Endometrial microvascular endothelial cells (primary cell): ENCODE measurements around the gene ERMARD. TPM values are rescaled to one million over a fixed set of nuclear protein-coding genes. Genes with fewer than 3 reads are reported as not detected.

ENCODE experiments used
- in situ Hi-C: cut with HindIII; loops from 2 replicates; pipeline ENCODE4 v1.10.0; 2017; ENCODE audit warnings: low sequenced_read_pairs, low pct_unique_long_range_greater_than_20kb; ENCODE audit errors: inconsistent ontology term
- total RNA-seq: library from RNA; depleted of rRNA; stranded (reverse); fragments of >200 nt; gene quantifications from one replicate; pipeline ENCODE4 v1.2.3, GENCODE V29; 2015; ENCODE audit errors: inconsistent ontology term

The ERMARD gene
- total RNA-seq, 1 donor from 2014 or later, result 20.1 TPM

GRCh38 chr6:169795196-169795595 lies 43.8 kb downstream of the ERMARD start:
- in situ Hi-C loops, result no loop called here

- in situ Hi-C loops, result no loop called here
These were observed 47.5 kb downstream of the ERMARD start for GRCh38 chr6:169798764-169799473.

GRCh38 chr6:169799474-169799926 lies 48.1 kb downstream of the ERMARD start:
- in situ Hi-C loops, result no loop called here

DNA sequence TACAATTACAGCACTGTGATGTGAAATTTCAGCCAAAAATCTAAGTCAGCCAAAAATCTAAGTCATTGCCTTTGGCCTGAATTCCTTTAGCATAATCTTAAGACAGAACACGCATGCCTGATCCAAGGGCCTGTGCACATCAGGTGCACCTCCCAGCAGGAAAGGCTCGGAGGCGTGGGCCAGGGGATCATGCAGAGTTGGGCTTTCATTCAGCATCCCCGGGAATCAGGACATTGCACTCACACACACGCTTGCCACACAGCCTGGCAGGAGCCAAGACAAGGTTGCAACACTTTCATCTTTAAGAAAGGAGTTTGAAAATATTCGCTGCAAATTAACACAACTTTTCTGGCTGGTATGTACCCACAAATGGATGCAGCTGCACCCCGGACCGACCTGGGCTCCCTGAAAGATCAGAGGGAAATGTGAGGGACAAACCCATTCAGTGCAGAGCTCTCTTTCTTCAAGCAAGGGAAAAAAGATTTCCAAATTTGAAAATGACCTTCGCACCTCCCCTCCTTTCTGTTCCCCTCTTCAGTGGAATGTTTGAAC lies 48.8 kb downstream of the ERMARD start:
- in situ Hi-C loops, result no loop called here

DNA sequence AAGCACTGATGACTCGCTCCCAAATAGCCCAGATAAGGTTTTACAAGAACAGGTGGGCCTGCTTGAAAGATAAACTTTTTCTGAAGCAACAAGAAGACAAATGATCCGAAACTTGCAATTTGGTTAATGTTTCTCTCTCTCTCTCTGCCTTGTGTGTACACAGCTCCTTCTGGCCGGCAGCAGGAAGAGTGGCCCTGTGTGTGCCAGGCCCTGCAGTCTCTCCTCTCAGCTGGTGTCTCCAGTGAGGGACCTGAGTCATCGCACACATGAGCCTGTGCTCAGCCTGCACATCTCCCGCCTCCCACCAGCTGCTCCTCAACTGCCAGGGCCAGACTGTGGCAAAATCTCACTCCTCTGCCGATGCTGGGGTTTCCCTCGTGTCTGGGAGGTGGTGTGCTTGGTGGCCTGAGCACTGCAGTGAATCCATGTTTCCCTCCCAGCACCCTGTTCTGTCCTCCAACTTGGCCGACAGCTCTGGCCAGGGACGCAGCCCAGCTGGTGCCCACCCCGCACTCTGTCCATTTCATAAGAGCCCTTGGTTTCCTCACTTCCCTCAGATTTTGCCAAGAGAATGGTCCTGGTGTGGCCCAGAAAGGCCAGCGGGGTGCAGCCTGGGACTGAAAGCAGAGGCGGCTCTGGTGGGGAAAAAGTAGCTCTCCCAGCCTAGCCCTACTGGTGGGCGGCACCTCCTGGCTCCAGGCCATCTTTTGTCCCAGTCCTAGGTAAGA lies 49.4 kb downstream of the ERMARD start:
- in situ Hi-C loops, result no loop called here

GRCh38 chr6:169801396-169802160 lies 50.2 kb downstream of the ERMARD start:
- in situ Hi-C loops, result no loop called here

DNA sequence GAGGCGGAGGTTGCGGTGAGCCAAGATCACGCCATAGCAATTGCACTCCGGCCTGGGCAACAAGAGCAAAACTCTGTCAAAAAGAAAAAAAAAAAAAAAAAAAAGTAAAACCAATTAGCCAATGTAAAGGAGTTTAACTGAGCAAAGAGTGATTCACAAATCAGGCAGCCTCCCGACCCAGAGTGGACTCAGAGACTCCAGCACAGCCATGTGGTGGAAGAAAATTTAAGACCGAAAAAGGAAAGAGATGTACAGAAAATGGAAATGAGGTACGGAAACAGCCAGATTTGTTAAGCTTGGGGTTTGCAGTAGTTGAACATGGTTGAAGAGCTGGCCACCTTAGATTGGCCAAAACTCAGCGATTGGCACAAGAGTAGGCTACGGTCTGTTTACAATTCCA lies 51.4 kb downstream of the ERMARD start:
- in situ Hi-C loops, result no loop called here

DNA sequence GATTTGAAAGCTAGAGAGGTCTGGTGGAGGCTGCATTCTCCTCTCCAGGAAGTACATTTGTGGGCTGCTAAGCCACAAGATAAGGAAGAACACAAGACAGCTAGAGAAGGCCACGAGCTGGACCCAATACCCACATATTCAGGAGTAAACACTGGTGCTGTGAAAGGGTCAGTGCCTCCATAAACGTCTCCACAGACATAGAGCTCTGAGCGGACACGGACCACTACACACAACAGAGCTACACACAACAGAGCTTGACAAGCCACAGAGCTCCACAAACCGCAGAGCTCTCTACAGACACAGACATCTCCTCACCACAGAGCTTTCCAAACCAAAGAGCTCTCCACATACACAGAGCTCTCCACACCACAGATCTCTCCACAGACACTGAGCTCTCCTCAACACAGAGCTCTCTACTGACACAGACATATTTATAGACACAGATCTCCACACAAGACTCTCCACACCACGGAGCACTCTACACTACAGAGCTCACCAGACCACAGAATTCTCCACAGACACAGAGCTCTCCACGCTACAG lies 51.9 kb downstream of the ERMARD start:
- in situ Hi-C loops, result no loop called here

- in situ Hi-C loops, result no loop called here
These were observed 52.5 kb downstream of the ERMARD start for GRCh38 chr6:169803816-169804340.

DNA sequence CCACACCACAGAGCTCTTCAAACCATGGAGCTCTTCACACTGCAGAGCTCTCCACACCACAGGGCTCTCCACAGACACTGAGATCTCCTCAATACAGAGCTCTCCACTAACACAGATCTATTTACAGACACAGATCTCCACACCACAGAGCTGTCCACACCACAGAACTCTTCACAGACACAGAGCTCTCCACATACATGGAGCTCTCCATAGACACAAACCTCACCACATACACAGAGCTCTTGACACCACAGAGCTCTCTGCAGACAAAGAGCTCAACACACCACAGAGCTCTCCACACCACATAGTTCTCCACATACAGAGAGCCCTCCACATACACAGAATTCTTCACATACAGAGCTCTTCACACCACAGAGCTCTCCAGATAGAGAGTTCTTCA lies 53.0 kb downstream of the ERMARD start:
- in situ Hi-C loops, result no loop called here

DNA sequence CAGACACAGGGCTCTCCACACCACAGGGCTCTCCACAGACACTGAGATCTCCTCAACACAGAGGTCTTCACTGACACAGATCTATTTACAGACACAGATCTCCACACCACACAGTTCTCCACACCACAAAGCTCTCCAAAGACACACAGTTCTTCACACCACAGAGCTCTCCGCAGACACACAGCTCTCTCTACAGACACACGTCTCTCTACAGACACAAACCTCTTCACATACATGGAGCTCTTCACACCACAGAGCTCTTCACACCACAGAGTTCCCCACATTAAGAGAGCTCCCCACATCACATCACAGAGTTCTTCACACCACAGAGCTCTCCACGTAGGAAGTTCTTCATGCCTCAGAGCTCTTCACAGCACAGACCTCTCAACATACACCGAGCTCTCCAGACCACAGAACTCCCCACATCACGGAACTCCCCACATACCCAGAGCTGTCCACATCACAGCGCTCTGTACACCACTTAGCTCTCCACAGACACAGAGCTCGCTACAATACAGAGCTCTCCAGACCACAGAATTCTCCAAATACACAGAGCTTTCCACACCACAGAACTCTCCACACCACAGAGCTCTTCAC lies 53.9 kb downstream of the ERMARD start:
- in situ Hi-C loops, result no loop called here

- in situ Hi-C loops, result no loop called here
These were observed 55.3 kb downstream of the ERMARD start for GRCh38 chr6:169806701-169807100.

DNA sequence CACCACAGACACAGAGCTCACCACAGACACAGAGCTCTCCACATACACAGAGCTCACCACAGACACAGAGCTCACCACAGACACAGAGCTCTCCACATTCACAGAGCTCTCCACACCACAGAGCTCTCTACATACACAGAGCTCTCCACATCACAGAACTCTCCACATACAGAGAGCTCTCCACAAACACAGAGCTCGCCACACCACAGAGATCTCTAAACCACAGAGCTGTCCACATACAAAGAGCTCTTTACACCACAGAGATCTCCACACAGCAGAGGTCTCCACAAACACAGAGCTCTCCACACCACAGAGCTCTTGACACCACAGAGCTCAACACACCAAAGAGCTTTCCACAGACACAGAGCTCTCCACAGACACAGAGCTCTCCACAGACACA lies 55.8 kb downstream of the ERMARD start:
- in situ Hi-C loops, result no loop called here

DNA sequence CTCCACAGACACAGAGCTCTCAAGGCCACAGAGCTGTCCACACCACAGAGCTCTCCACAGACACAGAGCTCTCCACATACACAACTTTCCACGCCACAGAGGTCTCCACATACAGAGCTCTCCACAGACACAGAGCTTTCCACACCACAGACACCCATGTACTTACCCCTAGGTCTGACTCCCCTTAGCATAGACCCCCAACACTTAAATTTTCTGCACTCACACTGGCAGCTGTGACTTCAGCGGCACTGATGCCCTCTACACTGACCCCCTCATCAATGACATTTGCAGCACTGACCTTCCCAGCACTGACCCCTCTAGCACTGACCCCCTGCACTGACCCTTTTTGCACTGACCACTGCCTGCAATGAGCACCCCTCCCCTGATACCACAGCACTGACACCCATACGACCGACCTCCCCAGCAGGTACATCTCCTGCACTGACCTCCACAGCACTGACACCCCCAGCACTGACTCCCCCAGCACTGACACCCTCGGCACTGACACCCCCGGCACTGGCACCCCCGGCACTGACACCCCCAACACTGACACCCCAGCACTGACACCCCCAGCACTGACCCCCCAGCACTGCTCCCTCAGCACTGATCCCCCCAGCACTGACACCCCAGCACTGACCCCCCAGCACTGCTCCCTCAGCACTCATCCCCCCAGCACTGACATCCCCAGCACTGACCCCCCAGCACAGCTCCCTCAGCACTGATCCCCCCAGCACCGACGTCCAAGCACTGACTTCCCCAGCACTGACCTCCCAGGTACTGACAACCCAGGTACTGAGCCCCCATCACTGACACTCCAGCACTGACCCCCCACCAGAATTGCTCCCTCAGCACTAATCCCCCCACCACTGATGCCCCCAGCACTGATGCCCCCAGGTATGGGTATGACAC lies 56.5 kb downstream of the ERMARD start:
- in situ Hi-C loops, result no loop called here

DNA sequence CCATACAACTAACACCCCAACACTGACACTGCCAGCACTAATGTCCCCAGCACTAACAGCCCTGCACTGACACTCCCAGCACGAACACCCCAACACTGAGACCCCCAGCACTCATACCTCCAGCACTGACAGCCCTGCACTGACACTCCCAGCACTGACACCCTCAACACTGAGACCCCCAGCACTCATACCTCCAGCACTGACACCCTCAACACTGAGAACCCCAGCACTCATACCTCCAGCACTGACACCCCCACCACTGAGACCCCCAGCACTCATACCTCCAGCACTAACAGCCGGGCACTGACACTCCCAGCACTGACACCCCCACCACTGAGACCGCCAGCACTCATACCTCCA lies 57.2 kb downstream of the ERMARD start:
- in situ Hi-C loops, result no loop called here

DNA sequence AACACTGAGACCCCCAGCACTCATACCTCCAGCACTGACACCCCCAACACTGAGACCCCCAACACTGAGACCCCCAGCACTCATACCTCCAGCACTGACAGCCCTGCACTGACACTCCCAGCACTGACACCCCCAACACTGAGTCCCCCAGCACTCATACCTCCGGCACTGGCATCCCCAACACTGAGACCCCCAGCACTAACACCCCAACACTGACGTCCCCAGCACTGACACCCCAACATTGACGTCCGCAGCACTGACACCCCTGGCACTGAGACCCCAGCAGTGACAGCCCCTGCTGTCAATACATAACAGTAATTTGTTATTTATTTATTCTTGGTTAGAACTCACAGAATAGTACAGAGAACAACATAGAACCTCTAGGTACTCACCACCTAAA lies 58.0 kb downstream of the ERMARD start:
- in situ Hi-C loops, result no loop called here

DNA sequence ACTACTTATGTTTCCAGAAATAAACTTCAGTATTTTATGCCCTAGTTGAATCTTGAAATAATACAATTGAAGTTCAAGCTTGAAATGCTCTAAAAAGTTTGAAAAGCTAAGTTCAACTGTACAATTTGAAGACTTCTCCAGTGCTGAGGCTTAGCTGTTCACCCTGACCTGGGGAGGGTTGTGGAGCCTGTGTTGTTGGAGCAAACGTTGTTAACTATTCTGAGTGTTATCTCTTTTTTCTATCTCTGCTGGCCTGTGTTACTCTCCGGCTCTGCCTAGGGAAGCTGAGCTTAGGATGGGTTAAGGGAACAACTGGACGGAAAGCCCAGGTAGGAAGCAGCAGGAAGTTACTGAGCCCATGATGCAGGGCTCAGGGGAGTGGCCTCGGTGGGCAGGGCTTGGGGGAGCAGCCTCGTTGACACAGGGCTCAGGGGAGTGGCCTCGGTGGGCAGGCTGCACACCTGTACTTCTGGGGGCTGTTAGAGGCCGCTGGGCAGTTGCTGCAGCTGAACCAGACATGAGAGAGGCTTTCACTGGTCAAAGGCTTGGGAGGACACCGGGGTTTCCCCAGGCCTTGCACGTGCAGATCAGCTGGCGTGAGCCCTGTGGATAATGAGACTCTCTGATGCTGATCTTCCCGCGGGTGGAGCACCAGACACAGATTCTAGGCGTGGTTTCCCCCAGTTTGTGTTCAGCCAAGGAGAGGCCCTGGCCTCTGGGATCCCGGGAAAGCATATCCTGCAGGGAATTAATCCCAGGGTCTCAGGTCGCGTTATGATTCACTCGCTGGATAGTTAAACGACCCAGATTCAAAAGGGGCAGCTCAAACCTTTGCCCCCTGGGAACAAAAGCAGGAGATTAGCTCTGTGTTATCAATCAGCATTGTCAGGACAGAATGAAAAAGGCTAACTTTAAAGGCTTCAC lies 58.9 kb downstream of the ERMARD start:
- in situ Hi-C loops, result no loop called here
